ENCODE results near the gene HBB. TPM values are rescaled to one million over a fixed set of nuclear protein-coding genes. Genes with fewer than 3 reads are reported as not detected.
"Not testable (repeated sequence)": the region's sequence is repeated elsewhere in the genome, so short reads cannot be mapped to it uniquely, and the experiment has no call there.

The HBB gene
- total RNA-seq, 1 donor from 2014 or later = 16,523 TPM

- intact Hi-C loops (cut with DNase I); ATAC-seq; DNase-seq (ENCODE audit: low spot score): not testable (repeated sequence)
Measured at GRCh38 chr11:5249807-5250396, 23.0 kb upstream of the HBB start, which contains the start of gene HBG1. Gene HBG1, minus strand, starts transcription at chr11:5249857. Its CDS starts 53 bp downstream, at chr11:5249804.

DNA sequence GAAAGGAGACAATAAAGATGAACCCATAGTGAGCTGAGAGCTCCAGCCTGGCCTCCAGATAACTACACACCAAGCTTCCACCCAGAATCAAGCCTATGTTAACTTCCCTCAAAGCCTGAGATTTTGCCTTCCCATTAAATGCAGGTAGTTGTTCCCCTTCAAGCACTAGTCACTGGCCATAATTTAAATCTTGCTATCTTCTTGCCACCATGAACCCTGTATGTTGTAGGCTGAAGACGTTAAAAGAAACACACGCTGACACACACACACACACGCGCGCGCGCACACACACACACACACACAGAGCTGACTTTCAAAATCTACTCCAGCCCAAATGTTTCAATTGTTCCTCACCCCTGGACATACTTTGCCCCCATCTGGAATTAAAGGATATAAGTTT lies 21.6 kb upstream of the HBB start:
- intact Hi-C loops (cut with DNase I); ATAC-seq; DNase-seq (ENCODE audit: low spot score): not testable (repeated sequence)

- DNase-seq (ENCODE audit: low spot score) = no peak
- intact Hi-C loops (cut with DNase I) = no loop called here
- no peak for ATAC-seq
Measured at GRCh38 chr11:5247472-5248192, 20.8 kb upstream of the HBB start.

DNA sequence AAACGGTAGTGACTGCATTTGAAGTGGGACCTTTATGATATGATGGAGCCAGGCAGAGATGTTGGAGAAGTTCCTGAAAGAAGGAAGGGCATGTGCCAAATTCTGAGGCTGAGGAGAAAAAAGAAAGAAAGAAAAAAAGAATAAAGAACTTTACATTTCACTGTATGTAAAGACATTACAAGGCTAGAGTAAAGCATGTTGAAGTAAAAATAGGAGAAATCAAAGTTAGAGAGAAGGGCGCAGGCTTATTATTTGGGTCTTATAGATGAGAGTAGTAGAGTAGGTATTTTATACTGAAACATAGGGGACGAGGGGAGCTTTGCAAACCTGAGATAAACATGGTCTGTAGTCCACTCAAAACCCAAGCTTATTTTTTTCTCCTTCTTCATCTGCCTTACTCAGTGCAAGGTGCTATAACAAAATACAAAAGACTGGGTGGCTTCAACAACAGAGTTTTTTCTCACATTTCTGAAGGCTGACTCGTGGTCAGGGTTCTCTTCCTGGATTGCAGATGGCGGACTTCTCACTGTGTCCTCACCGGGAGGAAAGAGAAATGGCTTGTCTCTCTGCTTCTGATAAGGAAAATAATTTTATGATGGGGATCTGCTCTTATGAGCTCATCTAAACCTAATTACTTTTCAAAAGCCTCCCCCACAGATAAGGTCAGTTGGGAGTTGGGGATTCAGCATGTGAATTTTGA lies 20.1 kb upstream of the HBB start:
- no peak for DNase-seq (ENCODE audit: low spot score)
- no peak for ATAC-seq
- intact Hi-C loops (cut with DNase I) = no loop called here

DNA sequence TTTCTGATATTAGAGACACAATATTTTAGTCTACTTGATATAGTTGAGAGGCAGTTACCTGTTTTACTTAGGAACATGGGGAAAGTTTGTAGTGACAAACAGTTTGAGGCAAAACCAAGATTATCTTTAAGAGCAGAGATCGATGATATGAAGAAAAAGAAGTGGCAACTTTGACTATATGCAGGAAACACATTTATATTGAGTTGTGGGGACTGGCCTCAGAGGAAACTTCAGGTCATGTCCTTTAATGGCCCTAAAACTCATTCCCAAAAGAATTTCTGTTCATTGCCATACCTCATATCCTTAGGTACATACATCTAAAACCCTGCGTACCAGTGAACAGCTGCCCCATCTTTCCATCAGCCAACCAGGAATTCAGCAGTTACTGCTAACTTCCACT lies 18.3 kb upstream of the HBB start:
- DNase-seq (ENCODE audit: low spot score) (no peak), ATAC-seq (no peak)
- intact Hi-C loops (cut with DNase I) = no loop called here

DNA sequence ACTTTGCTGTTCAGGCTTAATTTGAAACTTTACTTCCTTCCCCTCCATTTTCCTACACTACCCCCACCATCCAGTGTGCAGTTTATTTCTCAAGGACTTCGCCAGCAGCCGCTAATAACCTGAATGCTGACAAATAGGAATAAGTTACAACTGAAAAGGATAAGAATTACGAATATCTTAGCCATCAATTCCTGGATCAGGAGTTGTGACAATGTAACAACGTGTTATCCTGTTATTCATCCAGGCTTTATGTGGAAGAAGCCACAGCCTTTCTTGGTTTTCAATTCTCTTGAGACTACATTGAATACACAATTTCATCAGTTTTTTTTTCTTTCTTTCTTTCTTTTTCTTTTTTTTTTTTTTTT lies 16.9 kb upstream of the HBB start:
- DNase-seq (ENCODE audit: low spot score) = no peak
- ATAC-seq = no peak

GRCh38 chr11:5242933-5243815 lies 16.3 kb upstream of the HBB start:
- intact Hi-C loops (cut with DNase I) = no loop called here
- DNase-seq (ENCODE audit: low spot score) (no peak), ATAC-seq (no peak)

More for the DNA sequence above, 16.9 kb upstream of the HBB start:
- intact Hi-C loops (cut with DNase I) = no loop called here

GRCh38 chr11:5242208-5242607 lies 15.3 kb upstream of the HBB start:
- intact Hi-C loops (cut with DNase I) = no loop called here
- ATAC-seq (no peak), DNase-seq (ENCODE audit: low spot score) (no peak)

GRCh38 chr11:5241458-5241857 lies 14.6 kb upstream of the HBB start:
- intact Hi-C loops (cut with DNase I) = no loop called here
- no peak for ATAC-seq
- DNase-seq (ENCODE audit: low spot score) = no peak

DNA sequence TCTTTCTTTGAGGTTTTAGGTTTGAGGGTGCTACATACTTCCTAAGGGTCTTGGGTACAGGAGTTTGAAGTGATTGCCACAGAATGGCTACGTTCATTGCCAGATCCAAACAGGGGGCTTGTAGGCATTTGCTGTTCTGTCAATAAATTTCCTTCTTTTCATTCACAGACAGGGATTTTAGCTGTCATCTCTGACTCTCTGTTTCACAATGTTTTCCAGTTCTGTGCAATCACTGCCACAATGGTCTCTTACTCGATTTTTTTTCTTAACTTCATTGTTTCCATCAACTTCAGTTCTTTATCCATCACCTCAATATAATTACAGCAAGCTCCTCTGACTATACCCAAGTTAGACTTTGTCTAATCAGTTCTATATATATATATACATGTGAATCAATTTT lies 13.6 kb upstream of the HBB start:
- ATAC-seq = no peak
- DNase-seq (ENCODE audit: low spot score) = no peak
- intact Hi-C loops (cut with DNase I) = no loop called here

GRCh38 chr11:5240056-5240455 lies 13.2 kb upstream of the HBB start:
- intact Hi-C loops (cut with DNase I) = no loop called here
- ATAC-seq (no peak), DNase-seq (ENCODE audit: low spot score) (no peak)

DNA sequence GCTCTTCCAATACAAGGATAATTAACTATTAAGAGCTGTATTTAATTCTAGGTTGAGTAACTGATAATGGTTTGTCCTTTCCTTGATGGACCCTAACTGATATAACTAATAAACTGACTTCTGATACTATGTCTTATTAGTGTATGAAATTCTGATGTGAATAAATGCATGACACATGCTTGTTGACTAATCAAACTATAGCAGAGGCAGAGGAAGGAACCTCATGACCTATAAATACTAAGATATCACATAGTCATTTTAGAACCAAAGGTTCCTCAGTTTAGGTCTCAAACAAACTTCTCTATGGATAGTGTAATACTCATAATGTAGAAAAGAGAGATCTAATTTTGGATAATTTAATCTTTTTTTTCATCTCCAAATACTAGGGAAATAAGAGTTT lies 12.2 kb upstream of the HBB start:
- no peak for DNase-seq (ENCODE audit: low spot score)
- no peak for ATAC-seq
- intact Hi-C loops (cut with DNase I) = no loop called here

DNA sequence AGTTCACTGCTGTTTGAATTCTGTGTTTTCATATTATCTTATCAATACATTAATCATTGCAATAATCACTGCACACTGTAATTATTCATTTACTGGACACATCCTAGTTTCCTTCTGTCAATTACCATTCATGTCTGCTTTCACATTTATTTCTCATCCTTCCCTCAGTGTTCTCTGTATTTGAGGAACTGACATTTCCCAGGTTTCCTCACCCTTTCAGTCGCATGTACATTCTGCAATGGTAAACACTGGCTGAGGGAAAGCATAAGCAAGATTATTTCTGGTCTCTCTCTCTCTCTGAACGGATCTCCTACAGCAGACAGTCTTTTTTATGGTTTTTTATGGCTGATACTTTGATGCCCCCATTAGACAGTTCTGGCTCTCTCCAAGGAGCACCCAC lies 11.6 kb upstream of the HBB start:
- no peak for ATAC-seq
- no peak for DNase-seq (ENCODE audit: low spot score)
- intact Hi-C loops (cut with DNase I) = no loop called here

DNA sequence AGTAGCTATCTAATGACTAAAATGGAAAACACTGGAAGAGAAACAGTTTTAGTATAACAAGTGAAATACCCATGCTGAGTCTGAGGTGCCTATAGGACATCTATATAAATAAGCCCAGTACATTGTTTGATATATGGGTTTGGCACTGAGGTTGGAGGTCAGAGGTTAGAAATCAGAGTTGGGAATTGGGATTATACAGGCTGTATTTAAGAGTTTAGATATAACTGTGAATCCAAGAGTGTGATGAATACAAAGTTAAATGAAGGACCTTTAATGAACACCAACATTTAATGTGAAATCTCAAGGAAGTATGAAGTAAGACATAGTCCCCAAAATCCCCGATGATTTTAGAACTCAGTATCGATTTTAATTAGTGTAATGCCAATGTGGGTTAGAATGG lies 10.5 kb upstream of the HBB start:
- DNase-seq (ENCODE audit: low spot score) = no peak
- intact Hi-C loops (cut with DNase I) = no loop called here
- ATAC-seq = no peak

DNA sequence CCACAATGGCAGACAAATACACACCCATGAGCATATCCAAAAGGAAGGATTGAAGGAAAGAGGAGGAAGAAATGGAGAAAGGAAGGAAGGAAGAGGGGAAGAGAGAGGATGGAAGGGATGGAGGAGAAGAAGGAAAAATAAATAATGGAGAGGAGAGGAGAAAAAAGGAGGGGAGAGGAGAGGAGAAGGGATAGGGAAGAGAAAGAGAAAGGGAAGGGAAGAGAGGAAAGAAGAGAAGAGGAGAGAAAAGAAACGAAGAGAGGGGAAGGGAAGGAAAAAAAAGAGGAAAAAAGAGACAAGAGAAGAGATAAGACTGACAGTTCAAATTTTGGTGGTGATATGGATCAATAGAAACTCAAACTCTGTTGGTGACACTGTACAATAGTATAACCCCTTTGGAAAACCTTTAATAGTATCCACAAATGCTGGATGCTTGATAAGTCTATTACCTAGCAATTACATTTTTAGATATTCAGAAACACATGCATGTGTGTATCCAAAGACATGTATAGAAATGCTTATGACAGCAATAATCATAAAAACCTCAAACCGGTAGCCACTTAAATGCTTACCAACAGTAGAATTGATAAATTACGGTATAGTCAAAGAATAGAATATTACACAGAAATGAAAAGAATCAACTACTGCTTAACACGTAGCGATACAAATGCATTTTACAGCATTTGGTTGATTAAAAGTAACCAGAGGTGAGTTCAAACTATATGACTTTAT lies 8.7 kb upstream of the HBB start:
- no peak for ATAC-seq
- DNase-seq (ENCODE audit: low spot score) = no peak
- intact Hi-C loops (cut with DNase I) = no loop called here

DNA sequence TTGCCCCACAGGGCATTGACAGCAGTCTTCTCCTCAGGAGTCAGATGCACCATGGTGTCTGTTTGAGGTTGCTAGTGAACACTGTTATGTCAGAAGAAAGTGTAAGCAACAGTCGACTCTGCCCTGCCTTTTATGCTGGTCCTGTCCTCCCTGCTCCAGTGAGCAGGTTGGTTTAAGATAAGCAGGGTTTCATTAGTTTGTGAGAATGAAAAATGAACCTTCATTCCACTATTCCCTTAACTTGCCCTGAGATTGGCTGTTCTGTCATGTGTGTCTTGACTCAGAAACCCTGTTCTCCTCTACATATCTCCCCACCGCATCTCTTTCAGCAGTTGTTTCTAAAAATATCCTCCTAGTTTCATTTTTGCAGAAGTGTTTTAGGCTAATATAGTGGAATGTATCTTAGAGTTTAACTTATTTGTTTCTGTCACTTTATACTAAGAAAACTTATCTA lies 7.5 kb upstream of the HBB start, which contains the start of gene HBD:
HBD (minus strand) TSS at position 103 of the 454 bp plus-strand sequence; CDS start at position 53, 50 bp downstream.
- DNase-seq (ENCODE audit: low spot score) (no peak), ATAC-seq (no peak)
- intact Hi-C loops (cut with DNase I) = no loop called here

DNA sequence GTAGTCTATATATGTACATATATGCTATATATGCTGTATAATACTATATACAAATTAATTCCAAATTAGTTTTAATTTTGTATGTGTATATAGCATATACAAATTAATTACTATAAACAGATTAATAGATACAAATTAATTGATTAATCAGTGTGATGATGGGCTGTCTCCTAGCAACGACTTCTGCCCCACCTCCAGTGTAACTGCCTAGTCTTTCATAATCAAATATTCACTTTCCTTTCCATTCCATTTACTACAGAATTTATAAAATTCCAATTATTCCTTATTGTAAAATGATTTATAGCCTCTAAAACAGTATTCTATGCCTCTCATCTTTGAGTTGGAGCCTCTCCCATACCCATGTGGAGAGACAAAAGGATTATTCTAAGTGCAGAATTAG lies 6.4 kb upstream of the HBB start:
- ATAC-seq = no peak
- no peak for DNase-seq (ENCODE audit: low spot score)
- intact Hi-C loops (cut with DNase I) = no loop called here

DNA sequence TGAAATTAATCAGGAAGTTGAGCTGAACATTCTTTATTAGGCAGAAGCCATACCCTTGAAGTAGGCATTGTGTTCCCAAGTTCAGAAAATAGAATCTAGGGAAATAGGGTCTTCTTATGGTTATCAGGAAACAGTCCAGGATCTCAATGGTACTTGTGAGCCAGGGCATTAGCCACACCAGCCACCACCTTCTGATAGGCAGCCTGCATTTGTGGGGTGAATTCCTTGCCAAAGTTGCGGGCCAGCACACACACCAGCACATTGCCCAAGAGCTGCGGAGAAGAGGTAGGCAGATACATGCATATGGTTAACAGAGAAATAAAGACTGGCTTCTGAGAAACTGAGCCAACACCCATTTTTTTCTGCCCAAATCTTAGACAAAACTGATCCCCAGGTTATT lies 6.0 kb upstream of the HBB start:
- ATAC-seq = no peak
- no peak for DNase-seq (ENCODE audit: low spot score)
- intact Hi-C loops (cut with DNase I) = no loop called here

GRCh38 chr11:5232176-5232575 lies 5.3 kb upstream of the HBB start:
- no peak for DNase-seq (ENCODE audit: low spot score)
- no peak for ATAC-seq
- intact Hi-C loops (cut with DNase I) = no loop called here

Data from sciatic nerve (tissue), 2 donors.